GM12878 (cell line): ENCODE results near the gene ANKRD23. TPM values are rescaled to one million over a fixed set of nuclear protein-coding genes. Genes with fewer than 3 reads are reported as not detected.

ENCODE experiments used
- ATAC-seq: fragments of 200-7000 bp; cut with Tn5 transposase; 3 replicates; pipeline ENCODE4 v1.9.1; 2020; ENCODE audit warnings: mild to moderate bottlenecking, moderate library complexity
- BruUV-seq: library from RNA; stranded (reverse); fragments of 400-500 nt; replicated peaks from 2 replicates; lab custom pipeline; 2021; lab: Mats Ljungman, UMichigan
- CTCF ChIA-PET: fragments of 300-600 bp; sonication (Branson Sonifier 250); formaldehyde crosslinking; extraction: SDS; loops from one replicate; lab custom pipeline; 2021; ENCODE audit warnings: inconsistent platforms; lab: Yijun Ruan, JAX
- POLR2A ChIA-PET: fragments of 350-600 bp; formaldehyde crosslinking; extraction: SDS; loops from one replicate; lab custom pipeline; 2021; ENCODE audit warnings: inconsistent platforms; lab: Charles Lee
- RAD21 ChIA-PET: fragments of 300-600 bp; sonication (Branson Sonifier 250); formaldehyde crosslinking; loops from one replicate; lab custom pipeline; 2023; ENCODE audit warnings: antibody characterized with exemption; ENCODE audit not compliant: unreplicated experiment; lab: Charles Lee
- SMC1A ChIA-PET: fragments of 300-600 bp; sonication (Branson Sonifier 250); formaldehyde crosslinking; loops from one replicate; lab custom pipeline; 2023; ENCODE audit not compliant: unreplicated experiment, uncharacterized antibody; lab: Charles Lee
- DNase-seq: peaks from one replicate; pipeline ENCODE4 v3.0.0-alpha.2; 2011; ENCODE audit warnings: low read depth, low spot score
- FAIRE-seq: peaks from 3 replicates; lab custom pipeline; 2011; peaks lifted over from hg19 to GRCh38; lab: Jason Lieb, UNC
- H2AFZ ChIP-seq: 2 replicates; pipeline ENCODE4 v1.6.0; 2011; ENCODE audit warnings: low read depth, low read length, control low read depth; ENCODE audit not compliant: control insufficient read depth
- H3K27ac ChIP-seq: 2 replicates; pipeline ENCODE4 v1.5.1; 2011; ENCODE audit warnings: control low read depth; ENCODE audit not compliant: control insufficient read depth, insufficient read depth
- H3K27me3 ChIP-seq, 2 experiments: replicated peaks in 1 of 2; 2 replicates each; pipeline versions ENCODE4 v1.6.0 to v1.6.1; 2011; ENCODE audit warnings: low read length in 1 of 2; ENCODE audit not compliant: control insufficient read depth in 2 of 2, insufficient read depth in 2 of 2
- H3K36me3 ChIP-seq, 2 experiments: 2 replicates each; pipeline ENCODE4 v1.5.1; 2011; ENCODE audit warnings: low read length in 1 of 2; ENCODE audit not compliant: control insufficient read depth in 2 of 2, insufficient read depth in 2 of 2
- H3K4me1 ChIP-seq: 2 replicates; pipeline ENCODE4 v1.6.1; 2011; ENCODE audit warnings: mild to moderate bottlenecking, low read length, moderate library complexity, mixed read lengths; ENCODE audit not compliant: control insufficient read depth, insufficient read depth
- H3K4me2 ChIP-seq: 2 replicates; pipeline ENCODE4 v1.6.0; 2011; ENCODE audit warnings: control low read depth; ENCODE audit not compliant: control insufficient read depth, insufficient read depth
- H3K4me3 ChIP-seq: fragments of 200-600 bp; sonication (generic); 2 replicates; pipeline ENCODE4 v1.5.1; 2016
- H3K79me2 ChIP-seq: 2 replicates; pipeline ENCODE4 v1.6.0; 2011; ENCODE audit warnings: low read length; ENCODE audit not compliant: control insufficient read depth, insufficient read depth
- H3K9ac ChIP-seq: 2 replicates; pipeline ENCODE4 v1.8.0; 2011; ENCODE audit warnings: low read length, control low read depth, mixed read lengths; ENCODE audit not compliant: control insufficient read depth, insufficient read depth
- H3K9me3 ChIP-seq: replicated peaks from 3 replicates; pipeline ENCODE4 v1.5.1; 2011; ENCODE audit warnings: mild to moderate bottlenecking, low read length; ENCODE audit not compliant: control insufficient read depth, insufficient read depth
- H4K20me1 ChIP-seq: 2 replicates; pipeline ENCODE4 v1.6.0; 2011; ENCODE audit not compliant: control insufficient read depth, insufficient read depth
- CHD1 ChIP-seq: IDR thresholded peaks from 2 replicates; pipeline ENCODE4 v1.6.1; 2012; ENCODE audit warnings: low read depth, low read length, improper control_type of control experiment
- CREM ChIP-seq: IDR thresholded peaks from 2 replicates; pipeline ENCODE4 v1.6.1; 2014; ENCODE audit warnings: antibody characterized with exemption, low read depth
- ETV6 ChIP-seq, 2 experiments: fragments of 450-650 bp in 1 of 2; IDR thresholded peaks in 1 of 2; conservative IDR thresholded peaks in 1 of 2; 2 replicates each; pipeline ENCODE4 v1.6.1; 2014; ENCODE audit warnings: antibody characterized with exemption in 1 of 2, borderline replicate concordance in 1 of 2, low read depth in 1 of 2, mild to moderate bottlenecking in 1 of 2, moderate library complexity in 1 of 2
- PBX3 ChIP-seq: IDR thresholded peaks from 2 replicates; pipeline ENCODE4 v1.6.1; 2011; ENCODE audit warnings: mild to moderate bottlenecking, low read depth, low read length, moderate library complexity; ENCODE audit not compliant: insufficient replicate concordance
- POLR2AphosphoS5 ChIP-seq: IDR thresholded peaks from 2 replicates; pipeline ENCODE4 v1.6.1; 2011; ENCODE audit warnings: mild to moderate bottlenecking, low read length, inconsistent platforms
- RELA ChIP-seq: fragments of 450-650 bp; IDR thresholded peaks from 2 replicates; pipeline ENCODE4 v1.8.0; 2014; ENCODE audit warnings: borderline replicate concordance; ENCODE audit not compliant: partially characterized antibody
- RUNX3 ChIP-seq: IDR thresholded peaks from 2 replicates; pipeline ENCODE4 v1.6.1; 2012; ENCODE audit warnings: low read length, inconsistent platforms
- SPI1 ChIP-seq: IDR thresholded peaks from 2 replicates; pipeline ENCODE4 v1.6.1; 2011; ENCODE audit warnings: low read depth, mild to moderate bottlenecking, low read length, moderate library complexity, borderline replicate concordance; ENCODE audit not compliant: insufficient read depth
- ZNF24 ChIP-seq: fragments of 450-650 bp; IDR thresholded peaks from 2 replicates; pipeline ENCODE4 v1.6.1; 2017; ENCODE audit warnings: antibody characterized with exemption, mild to moderate bottlenecking
- WGBS: methylation state at CpG from one replicate; pipeline ENCODE4 v1.1.6; 2016; ENCODE audit warnings: low lambda C conversion rate; ENCODE audit not compliant: insufficient replicate concordance, insufficient coverage; ENCODE audit errors: missing lambda C conversion rate; 5-methylcytosine and 5-hydroxymethylcytosine counted together
- in situ Hi-C: fragments of 300-500 bp; cut with MboI; formaldehyde crosslinking; loops from 9 replicates; pipeline ENCODE4 v1.14.3; 2018; ENCODE audit warnings: mixed read lengths
- intact Hi-C: fragments of 100-400 bp; cut with micrococcal nuclease; formaldehyde crosslinking; loops from one replicate; pipeline ENCODE4 v1.14.2; 2022; ENCODE audit not compliant: unreplicated experiment
- polyA plus RNA-seq, 11 experiments: library from polyadenylated mRNA; depleted of rRNA in 4 of 11; unstranded in 6 of 11; stranded (reverse) in 5 of 11; fragments of >200 nt; fragmentation: Nextera tagmentation in 4 of 11; fragmentation: Illumina TruSeq in 1 of 11; extraction: Ambion mirVana in 4 of 11; extraction: Trizol in 1 of 11; gene quantifications; 1 replicate in 1 of 11; 2 replicates in 10 of 11; pipeline versions ENCODE4 v1.2.1 to v1.2.3, GENCODE V29; 2011 to 2016; ENCODE audit warnings: inconsistent platforms in 2 of 11, missing spikeins in 2 of 11, low read depth in 1 of 11
- total RNA-seq, 4 experiments: library from RNA; depleted of rRNA in 3 of 4; stranded (reverse); fragments of >200 nt in 3 of 4; fragmentation: Illumina TruSeq in 1 of 4; extraction: Trizol in 1 of 4; gene quantifications; 2 replicates each; pipeline versions ENCODE4 v1.2.1 to v1.2.3, GENCODE V29; 2013 to 2021
- TF ChIP-seq, protein P1 (sequence below): fragments of 450-650 bp; formaldehyde crosslinking; IDR thresholded peaks from 2 replicates; pipeline ENCODE4 v1.5.0; 2022; ENCODE audit warnings: mild to moderate bottlenecking, missing genetic modification characterization
- TF ChIP-seq, protein P2 (sequence below): fragments of 450-650 bp; IDR thresholded peaks from 2 replicates; pipeline ENCODE4 v1.6.1; 2018; ENCODE audit warnings: mild to moderate bottlenecking, low read depth, moderate library complexity; ENCODE audit not compliant: partially characterized antibody

The ANKRD23 gene
- total and polyA plus RNA-seq, 10 of the 15 experiments (the other 5 are each of a cell fraction or from before 2014, with no cell fraction given), result 0.34 to 5.3 (median 2.7) TPM

GRCh38 chr2:96884299-96885094, 40.7 kb upstream of the ANKRD23 start:
- ChIA-PET POLR2A (no interaction called here), SMC1A (interaction anchor here (1.1 kb wide), 1 partner anchor 17 kb away, joined by 3 read pairs; no protein-coding TSS in a partner anchor), RAD21 (interaction anchor here (0.6 kb wide), 1 partner anchor 57 kb away, joined by 4 read pairs; no protein-coding TSS in a partner anchor), CTCF (interaction anchor here (1.6 kb wide), 1 partner anchor 228 kb away, joined by 3 read pairs; no protein-coding TSS in a partner anchor)
- ATAC-seq, result no peak
- Histone ChIP-seq H3K4me3 (no peak overlapping the region), H3K27me3 (no peaks in the 10 kb centered on the region), H2AFZ (no peak overlapping the region), H3K9ac (no peak overlapping the region), H3K4me2 (no peak overlapping the region), H3K36me3 (no peaks in the 10 kb centered on the region), H3K27ac (no peak overlapping the region), H3K9me3 (no peaks in the 10 kb centered on the region), H4K20me1 (no peaks in the 10 kb centered on the region), H3K4me1 (no peaks in the 10 kb centered on the region; the same call in 1 of the 2 replicates), H3K79me2 (no peaks in the 10 kb centered on the region)
- no TSS peak for BruUV-seq
- intact Hi-C loops, result no loop called here
- no peak for DNase-seq
- WGBS, result 42% methylated on average over 19 of the region's 19 CpGs
- in situ Hi-C loops, result no loop called here
- FAIRE-seq, result no peak
- TF ChIP-seq POLR2AphosphoS5, result no peak
- no peak for TF ChIP-seq RELA
- no peak for TF ChIP-seq SPI1
- TF ChIP-seq CHD1, result no peak
- TF ChIP-seq, protein P1, sequence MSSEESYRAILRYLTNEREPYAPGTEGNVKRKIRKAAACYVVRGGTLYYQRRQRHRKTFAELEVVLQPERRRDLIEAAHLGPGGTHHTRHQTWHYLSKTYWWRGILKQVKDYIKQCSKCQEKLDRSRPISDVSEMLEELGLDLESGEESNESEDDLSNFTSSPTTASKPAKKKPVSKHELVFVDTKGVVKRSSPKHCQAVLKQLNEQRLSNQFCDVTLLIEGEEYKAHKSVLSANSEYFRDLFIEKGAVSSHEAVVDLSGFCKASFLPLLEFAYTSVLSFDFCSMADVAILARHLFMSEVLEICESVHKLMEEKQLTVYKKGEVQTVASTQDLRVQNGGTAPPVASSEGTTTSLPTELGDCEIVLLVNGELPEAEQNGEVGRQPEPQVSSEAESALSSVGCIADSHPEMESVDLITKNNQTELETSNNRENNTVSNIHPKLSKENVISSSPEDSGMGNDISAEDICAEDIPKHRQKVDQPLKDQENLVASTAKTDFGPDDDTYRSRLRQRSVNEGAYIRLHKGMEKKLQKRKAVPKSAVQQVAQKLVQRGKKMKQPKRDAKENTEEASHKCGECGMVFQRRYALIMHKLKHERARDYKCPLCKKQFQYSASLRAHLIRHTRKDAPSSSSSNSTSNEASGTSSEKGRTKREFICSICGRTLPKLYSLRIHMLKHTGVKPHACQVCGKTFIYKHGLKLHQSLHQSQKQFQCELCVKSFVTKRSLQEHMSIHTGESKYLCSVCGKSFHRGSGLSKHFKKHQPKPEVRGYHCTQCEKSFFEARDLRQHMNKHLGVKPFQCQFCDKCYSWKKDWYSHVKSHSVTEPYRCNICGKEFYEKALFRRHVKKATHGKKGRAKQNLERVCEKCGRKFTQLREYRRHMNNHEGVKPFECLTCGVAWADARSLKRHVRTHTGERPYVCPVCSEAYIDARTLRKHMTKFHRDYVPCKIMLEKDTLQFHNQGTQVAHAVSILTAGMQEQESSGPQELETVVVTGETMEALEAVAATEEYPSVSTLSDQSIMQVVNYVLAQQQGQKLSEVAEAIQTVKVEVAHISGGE (CRISPR knock-in tag), result no peak
- TF ChIP-seq, protein P2, sequence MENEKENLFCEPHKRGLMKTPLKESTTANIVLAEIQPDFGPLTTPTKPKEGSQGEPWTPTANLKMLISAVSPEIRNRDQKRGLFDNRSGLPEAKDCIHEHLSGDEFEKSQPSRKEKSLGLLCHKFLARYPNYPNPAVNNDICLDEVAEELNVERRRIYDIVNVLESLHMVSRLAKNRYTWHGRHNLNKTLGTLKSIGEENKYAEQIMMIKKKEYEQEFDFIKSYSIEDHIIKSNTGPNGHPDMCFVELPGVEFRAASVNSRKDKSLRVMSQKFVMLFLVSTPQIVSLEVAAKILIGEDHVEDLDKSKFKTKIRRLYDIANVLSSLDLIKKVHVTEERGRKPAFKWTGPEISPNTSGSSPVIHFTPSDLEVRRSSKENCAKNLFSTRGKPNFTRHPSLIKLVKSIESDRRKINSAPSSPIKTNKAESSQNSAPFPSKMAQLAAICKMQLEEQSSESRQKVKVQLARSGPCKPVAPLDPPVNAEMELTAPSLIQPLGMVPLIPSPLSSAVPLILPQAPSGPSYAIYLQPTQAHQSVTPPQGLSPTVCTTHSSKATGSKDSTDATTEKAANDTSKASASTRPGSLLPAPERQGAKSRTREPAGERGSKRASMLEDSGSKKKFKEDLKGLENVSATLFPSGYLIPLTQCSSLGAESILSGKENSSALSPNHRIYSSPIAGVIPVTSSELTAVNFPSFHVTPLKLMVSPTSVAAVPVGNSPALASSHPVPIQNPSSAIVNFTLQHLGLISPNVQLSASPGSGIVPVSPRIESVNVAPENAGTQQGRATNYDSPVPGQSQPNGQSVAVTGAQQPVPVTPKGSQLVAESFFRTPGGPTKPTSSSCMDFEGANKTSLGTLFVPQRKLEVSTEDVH, result no peak
- TF ChIP-seq RUNX3, result no peak
- TF ChIP-seq CREM, result no peak
- no peak for TF ChIP-seq ZNF24
- no peak for TF ChIP-seq PBX3
- TF ChIP-seq ETV6 (conservative IDR thresholded peaks at IDR 0.05 in 1 of 2, IDR thresholded peaks at IDR 0.05 in 1 of 2; ENCODE audit: borderline replicate concordance in 1 of 2, low read depth in 1 of 2), result no peak
